ENCODE data around the gene EVI5.
"Not testable (repeated sequence)": the region's sequence is repeated elsewhere in the genome, so short reads cannot be mapped to it uniquely, and the experiment has no call there.

The EVI5 gene

DNA sequence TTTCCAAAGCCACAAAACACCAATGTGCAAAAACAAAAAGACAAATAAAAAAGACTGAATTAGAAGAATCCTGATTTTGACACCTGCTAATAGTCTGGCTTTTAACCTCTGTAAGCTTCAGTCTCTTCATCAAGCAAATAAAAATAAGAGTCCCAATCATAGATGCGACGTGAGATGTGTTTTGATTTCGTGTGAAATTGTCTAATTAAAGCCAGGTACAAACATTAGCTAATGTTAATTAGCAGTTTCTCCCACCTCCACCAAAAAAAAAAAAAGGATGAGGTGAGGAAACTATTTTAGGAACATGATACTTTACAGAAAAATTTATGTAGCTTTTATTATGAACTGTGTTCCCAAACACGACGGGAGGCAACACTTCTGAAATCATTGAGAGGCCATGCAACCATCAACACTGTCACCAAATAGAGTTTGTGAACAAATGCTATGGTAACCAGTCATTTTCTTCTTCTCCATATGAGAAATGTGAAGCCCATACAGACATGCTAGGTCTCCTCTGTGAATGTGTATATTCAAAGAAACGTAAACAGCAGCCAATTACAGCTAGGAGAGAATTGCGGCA, 6.7 kb upstream of the EVI5 start:
- DNase-seq (ENCODE audit: low read depth) = no peak

DNA sequence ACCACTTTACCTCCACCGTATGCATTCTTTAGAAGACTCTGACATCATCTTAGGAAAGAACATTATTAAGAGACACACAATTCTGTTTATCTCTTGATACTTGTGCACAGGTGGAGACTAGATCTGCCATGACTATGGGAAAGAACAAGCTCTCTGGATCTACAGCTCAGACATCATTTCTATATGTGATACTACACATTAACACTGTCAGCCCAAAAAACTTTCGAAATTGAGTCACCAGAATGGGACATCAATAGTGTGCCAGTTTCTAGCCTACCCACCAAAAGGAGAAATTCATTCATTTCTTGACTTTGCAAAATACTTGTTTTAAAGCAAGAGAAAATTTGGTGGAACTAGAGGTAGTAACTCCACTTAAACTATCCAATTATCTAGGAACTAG, 6.0 kb upstream of the EVI5 start:
- DNase-seq (ENCODE audit: low read depth) = no peak

DNA sequence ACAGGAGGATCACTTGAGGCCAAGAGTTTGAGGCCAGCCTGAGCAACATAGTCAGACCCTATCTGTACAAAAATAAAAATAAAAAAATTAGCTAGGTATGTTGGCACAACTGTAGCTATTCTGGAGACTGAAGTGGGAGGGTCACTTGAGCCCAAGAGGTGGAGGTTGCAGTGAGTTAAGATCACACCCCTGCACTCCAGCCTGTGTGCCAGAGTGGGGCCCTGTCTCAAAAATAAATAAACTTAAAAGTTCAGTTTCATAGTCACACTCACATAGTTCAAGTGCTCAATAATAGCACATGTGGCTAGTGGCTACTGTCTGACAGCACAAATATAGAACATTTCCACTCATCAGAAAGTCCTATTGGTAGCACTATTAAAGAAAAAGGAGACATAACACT, 5.2 kb upstream of the EVI5 start:
- no peak for DNase-seq (ENCODE audit: low read depth)

DNA sequence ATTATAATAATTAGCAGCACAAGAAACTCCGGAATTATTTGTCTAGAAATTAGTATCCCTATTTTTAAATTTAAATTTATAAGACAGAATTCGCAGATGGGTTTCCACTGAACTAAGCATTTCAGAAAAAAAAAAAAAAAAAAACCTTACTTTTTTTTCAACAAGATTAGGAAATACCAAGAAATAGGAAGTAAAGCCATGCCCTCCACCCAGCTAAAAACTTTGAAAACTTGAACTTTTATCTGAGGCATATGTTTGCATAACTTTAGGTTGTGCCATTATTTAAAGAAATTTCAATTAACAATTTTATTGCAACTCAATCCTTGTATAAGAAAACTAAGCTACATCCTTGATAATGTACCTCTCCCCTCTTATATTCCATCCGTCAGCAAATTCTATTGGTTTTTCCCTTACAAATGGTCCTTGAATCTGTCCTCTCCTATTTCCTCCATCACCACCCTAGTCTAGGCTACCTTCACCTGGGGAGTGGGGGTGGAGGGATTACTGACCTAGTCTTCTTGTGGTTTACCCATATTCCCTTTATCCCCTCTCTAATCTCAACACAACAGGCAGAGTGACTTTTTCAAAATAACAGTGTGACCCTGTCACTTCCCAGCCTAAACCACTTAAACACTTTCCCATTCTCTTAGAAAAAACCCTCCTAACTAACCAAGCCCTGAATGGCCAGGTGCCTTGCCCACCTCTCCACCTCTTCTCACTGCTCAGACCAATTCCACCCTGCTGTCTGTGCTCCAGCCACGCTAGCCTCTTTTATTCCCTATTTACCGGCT, 1.4 kb upstream of the EVI5 start:
- no peak for DNase-seq (ENCODE audit: low read depth)

DNA sequence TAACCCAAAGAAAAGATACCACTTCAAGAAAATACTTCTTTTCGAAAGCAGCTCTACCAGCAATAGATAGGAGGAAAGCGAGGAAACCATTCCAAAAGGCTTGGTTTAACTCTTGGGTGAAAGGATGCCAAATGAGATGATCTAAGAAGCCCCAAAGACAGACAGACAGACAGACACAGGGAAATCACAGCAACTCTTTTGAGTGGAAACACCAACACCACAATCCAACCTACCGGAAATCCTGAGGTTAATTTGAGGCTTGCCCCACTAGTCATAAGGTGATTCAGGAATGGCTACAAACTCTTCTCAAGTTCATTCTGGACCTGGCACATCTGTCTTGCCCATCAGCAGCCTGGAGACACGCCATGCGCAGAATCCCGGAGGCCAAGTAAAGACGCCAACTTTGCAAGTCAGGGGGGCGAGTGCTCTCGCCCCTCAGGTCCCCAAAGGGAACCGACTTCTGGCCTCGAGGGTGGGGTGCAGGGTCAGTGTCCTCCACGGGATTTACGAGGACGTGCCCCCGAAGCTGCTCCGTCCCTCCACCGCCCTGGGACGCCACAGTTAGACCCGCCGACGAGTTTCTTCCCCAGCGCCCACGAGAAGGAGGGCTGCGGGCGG, 778 bp downstream of the EVI5 start:
- DNase-seq (ENCODE audit: low read depth) = no peak

DNA sequence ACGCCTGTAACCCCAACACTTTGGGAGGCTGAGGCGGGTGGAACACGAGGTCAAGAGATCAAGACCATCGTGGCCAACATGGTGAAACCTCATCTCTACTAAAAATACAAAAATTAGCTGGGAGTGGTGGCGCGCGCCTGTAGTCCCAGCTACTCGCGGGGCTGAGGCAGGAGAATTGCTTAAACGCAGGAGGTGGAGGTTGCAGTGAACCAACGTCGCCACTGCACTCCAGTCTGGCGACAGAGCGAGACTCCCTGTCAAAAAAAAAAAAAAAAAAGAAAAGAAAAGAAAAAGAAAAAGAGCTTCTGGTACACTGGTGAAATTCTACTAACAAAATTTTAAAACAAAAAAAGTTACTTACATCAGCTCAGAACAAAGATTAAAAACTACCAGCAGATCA, 1.4 kb downstream of the EVI5 start:
- DNase-seq (ENCODE audit: low read depth) = not testable (repeated sequence)

DNA sequence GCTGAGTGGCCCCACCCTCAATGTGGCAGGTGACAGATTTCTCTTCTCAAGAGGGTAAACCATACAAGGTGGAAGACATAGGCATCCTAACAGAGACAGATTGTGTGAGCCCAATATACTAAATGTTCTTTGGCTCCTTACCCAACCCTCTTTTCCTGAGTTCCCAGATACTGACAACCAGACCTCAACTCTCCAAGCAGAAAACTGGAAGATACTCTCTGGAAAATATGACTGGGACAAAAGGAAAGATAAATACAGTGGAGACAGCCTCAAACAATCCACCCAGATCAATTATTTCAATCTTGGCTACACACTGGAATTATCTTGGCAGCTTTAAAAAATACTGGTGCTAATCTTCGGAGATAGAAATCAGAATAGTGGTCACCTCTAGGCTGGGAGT, 6.5 kb downstream of the EVI5 start:
- no peak for DNase-seq (ENCODE audit: low read depth)

DNA sequence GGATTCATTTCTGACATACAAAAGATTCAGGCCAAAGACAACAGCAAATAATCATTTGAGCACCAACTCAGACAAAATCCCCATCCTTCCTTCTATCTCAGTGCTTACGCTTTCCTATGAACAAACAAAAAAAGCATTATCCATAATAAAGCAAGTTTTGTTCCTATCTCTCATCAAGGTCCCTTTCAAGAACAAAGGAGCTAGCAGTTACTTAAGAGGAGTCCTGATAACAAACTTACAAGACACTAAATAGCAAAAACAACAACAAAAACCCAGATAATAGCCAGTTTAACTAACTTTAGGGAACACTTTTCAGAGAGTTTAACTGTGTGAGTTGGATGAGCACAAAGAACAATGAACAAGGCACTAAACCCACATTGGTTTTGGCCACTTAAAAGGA, 10.5 kb downstream of the EVI5 start:
- DNase-seq (ENCODE audit: low read depth) = no peak

DNA sequence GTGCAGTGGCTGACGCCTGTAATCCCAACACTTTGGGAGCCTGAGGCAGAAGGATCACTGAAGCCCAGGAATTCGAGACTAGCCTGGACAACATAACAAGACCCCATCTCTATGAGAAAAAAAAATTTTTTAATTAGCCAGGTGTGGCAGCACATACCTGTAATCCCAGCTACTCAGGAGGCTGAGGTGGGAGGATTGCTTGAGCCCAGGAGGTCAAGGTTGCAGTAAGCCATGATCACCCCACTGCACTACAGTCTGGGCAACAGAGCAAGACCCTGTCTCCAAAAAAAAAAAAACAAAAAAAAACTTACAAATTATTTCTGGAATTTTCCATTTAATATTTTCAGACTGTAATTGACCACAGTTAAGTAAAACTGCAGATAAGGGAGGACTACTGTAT, 11.2 kb downstream of the EVI5 start:
- not testable (repeated sequence) for DNase-seq (ENCODE audit: low read depth)

DNA sequence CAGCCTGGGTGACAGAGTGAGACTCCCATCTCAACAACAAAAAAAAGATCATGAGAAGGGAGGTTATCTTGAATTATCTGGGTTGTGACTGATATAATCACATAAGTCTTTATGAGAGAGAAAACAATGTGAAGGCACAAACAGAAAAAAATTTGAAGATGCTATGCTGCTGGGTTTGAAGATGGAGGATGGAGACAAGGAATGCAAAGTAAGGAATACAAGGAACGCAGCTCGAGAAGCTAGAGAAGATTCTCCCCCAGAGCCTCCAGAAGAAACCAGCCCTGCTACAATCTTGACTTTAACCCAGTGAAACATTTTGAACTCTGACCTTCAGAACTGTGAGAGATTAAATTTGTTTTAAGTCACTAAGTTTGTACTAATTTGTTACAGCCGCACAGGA, 15.1 kb downstream of the EVI5 start:
- no peak for DNase-seq (ENCODE audit: low read depth)

DNA sequence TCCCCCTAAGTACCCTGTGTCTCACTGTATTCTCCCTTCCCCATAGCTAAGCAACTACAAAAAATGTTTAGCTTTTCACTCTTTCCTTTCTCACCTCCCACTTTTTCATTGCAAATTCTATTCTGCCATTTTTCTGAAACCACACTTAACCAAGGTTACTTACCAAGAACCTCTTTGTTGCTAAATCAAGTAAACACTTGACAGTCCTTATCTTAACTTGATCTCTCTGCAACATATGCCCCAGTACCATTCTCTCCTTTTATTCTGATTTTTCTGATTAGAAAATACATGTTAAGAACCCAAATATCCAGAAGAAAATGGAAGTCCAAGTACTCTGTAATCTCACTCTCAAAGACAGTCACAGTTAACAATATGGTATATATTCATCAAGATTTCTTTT, 16.0 kb downstream of the EVI5 start:
- DNase-seq (ENCODE audit: low read depth) = no peak

DNA sequence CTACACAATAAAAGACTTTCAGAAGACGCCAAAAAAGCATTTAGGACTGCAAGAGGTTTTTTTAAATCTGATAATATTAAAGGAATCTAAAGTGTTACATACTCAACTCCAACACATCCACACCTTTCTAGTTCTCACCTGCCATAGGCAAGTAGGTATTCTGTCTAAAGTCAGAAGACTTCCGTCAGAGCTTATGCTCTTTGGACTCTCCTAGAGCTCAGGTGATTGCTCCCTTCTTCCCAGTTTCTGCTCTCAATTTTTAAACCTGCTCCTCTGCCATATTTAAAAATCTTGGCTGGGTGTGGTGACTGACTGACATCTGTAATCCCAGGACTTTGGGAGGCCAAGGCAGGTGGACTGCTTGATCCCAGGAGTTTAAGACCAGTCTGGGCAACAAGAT, 16.6 kb downstream of the EVI5 start:
- DNase-seq (ENCODE audit: low read depth) = no peak

DNA sequence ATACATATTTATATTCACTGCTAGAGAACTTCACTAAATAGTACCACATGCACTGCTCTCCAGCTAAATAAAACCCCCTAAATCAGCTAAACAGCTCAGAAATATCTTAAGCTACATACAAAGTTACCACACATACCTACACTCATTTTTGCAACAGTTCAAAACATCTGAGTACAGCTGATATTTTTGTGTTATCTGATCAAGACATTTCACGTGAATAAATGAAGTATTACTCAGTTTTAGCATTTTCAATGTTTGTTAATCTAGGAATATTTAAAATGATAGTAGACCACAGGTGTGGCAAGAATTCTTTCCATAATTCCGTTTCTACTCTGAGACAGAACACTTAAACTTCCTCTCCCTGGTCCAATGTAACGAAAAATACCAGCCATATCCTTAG, 20.8 kb downstream of the EVI5 start:
- no peak for DNase-seq (ENCODE audit: low read depth)

DNA sequence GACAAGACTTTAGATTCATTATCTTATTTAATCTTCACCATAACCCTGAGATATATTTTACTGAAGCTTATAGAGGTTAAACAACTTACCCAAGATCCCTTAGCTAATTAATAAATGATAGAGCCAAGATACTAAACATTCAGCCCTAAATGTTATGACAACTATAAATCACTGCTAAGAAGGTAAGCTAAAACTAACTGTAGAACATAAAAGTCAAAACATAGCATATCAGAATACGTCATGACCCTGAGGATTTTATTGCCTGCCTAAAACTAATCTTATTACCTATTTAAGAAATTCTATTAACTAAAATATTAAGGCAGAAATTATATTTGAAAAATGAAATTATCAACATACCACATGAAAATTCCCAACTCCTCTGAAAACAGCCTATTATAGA, 22.6 kb downstream of the EVI5 start:
- DNase-seq (ENCODE audit: low read depth) = no peak

DNA sequence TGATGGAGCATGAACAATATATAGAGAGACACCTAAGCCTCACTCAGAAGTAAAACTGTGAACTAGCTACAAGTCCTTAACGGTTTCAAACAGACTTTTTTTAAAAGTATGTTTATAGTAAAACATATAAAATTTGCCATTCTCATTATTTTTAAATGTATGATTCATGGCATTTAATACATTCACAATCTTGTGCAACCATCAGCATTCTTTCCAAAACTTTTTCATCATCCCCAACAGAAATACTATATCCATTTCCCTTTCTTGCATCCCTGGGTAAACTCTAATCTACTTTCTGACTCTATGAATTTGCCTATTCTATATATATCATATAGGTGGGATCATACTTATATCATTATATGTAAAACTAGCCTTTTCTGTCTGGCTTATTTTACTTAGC, 25.5 kb downstream of the EVI5 start:
- no peak for DNase-seq (ENCODE audit: low read depth)

DNA sequence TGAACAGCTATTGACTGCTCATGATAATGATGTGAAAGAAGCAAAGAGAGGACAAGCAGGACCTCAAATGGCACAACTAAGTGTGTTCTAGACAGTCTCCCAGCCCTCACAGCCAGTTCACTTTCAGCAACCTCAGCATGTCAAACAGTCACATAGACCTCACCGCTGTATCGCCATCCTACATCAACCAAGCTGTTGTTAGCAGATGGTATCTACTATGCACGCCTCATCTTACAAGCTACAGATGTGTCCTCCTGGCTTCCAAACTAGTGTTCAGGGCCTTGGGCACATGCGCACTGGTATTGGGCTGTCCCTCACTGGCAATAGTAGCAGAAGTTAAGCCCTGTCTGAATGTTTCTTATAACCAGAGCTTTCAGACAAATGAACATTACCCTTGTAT, 28.4 kb downstream of the EVI5 start:
- DNase-seq (ENCODE audit: low read depth) = no peak

DNA sequence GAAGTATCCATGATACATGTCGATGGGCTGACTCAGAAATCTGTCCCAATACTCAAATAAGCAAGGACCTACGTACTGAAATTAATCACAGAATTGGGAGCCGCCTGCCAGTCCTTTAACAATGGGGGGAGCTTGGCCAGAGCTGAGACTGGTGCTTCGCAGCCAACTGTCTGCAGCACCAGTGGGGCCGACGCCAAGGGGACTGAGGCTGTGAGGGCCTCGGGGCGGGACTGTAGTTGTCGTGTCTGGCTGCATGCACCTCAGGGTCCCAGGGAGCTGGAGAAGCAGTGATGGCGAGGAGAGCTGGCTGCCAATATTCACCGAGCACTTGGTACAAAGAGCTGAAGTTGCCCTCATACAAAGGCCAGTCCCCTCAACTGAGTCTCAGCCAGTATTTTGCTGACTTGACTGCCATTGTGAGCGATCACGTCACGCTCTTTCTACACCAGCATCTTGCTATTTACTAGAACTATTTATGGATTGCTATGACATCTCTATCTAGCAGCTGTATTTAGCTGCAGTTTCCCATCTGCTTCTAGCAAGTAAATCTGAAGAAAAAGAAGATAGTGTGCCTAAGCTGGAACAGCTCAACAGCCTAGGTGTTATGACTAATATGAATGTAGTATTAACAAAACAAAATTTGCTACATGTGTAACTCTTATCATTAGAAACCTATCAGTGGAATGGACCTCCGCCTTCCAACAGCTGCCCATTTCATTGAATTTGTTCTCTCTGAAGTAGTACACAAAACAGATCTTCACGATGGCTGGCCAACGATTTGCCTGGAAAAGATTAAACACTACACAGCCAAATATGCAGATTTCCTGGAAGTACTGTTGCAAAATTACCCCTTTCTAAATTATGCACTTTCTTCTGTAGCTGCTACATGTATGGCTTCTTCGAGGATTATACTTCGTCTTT, 29.1 kb downstream of the EVI5 start:
- no peak for DNase-seq (ENCODE audit: low read depth)

DNA sequence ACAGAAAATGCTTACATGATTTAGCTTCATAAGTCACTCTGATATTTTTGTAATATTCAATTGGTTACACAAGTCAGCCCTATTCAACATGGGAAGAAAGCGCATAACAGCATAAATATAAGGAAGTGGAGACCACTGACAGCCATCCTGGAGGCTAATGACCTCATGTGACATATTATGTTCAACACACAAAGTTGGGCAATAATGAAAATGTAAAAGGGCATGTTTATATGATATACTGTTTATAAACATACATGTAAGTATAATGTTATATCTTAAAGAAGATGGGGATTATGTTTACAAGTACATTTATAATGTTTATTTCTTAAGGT, 30.2 kb downstream of the EVI5 start:
- DNase-seq (ENCODE audit: low read depth) = no peak

DNA sequence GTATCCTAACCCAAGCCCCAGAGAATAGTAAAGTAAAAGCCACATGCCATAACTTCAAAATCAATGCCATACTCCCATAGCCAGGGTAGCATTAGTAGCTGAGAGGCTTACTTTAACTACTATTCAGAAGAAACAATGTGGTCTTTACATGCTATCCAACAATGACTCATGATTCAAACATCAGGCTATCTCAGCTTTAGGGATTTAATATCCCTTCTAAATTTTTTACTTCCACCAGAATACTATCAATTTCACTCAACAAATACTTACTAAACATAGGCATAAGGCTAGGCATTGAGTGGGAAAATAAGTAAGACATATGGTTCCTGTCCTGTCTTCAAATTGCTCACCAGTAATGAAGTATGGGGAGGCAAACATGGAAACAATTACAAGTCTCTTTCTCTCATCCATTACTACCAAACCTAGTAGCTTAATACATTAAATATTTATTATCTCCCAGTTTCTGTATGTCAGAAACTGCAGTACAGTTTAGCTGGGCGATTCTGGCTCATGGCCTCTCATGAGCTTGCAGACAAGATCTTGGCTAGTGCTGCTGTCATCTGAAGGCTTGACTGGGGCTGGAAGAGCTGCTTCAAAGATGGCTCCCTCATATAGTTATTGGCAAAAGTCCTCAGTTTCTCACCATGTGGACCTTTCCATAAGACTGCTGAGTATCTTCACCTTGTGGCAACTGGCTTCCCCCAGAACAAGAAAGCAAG, 30.7 kb downstream of the EVI5 start:
- DNase-seq (ENCODE audit: low read depth) = peak; percentile 62

DNA sequence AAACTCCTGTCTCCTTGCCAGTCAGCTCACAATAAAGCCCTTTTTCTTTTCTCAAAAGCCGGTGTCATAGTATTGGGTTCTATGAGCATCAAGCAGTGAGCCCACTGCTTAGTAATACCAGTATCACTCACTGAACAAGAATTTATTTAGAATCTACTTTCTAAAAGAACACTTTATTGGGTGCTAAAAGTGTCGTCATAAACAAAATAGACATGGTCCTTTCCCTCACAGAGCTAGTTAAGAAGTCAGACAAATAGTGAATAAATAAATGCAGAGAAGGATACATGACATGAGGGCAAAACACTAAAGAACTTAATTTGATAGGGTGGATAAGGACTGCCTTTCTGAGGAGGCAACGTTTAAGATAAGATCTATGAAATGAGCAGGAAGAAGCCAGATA, 32.2 kb downstream of the EVI5 start:
- peak; percentile 30 for DNase-seq (ENCODE audit: low read depth)

DNA sequence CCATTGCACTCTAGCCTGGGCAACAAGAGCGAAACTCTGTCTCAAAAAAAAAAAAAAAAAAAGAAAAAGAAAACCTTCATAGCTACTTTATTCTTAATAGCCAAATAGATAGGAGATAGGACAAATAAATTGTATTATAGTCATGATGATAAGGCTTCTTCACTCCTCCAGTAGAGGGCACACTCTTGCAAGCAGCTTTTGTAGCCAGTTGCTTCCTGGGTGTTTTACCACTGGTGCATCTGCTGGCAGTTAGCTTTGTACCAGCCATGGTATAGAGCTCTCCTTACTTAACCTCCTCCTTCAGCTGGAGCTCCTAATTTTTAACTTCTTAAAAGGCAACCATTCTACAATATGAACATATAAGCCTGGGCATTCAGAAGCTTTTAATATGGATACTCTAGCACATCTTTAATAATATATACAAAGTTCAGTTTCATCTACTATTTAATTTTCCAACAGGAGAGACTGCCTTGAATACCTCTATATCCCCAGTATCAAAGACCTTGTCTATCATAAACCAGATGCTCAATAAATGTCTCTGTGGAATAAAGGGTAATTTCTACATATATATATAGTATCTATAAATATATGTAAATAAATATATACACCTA, 35.8 kb downstream of the EVI5 start:
- DNase-seq (ENCODE audit: low read depth) = peak; percentile 28

DNA sequence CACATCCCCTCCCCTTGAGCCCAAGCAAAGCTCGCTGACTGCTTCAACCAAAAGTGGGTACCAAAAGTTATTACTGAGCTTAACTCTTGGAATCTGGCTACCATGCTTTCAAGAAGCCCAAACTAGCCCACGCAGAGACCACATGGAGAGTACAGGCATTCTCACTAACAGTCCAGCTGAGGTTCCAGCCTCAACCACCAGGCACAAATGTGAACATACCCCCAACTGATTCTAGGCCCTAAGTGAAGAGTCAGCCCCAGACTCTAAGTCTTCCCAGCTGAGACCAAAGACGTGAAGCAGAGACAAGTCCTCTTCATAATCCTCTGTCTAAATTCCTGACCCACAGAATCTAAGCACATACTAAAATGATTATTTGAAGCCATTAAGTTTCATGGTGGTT, 36.8 kb downstream of the EVI5 start:
- DNase-seq (ENCODE audit: low read depth) = no peak
